ENCODE measurements around the gene TAS1R2.

DNA sequence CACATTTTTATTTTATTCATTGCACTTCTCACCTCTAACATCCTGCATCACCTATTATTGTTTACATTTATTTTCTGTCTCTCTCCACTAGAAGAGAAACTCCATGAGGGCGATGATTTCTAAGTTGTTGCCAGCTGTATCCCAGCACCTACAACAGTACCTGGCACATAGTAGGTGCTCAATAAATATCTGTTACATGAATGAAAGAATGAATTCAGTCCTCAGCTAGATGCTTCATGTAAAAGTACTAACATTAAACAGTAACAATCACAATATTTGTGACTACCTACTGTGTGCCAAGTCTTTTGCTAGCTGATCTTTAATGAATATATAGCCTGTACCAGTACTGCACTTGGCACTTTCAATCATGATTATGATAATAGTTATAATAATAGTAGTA lies 3.0 kb downstream of the TAS1R2 start:
- TF ChIP-seq, protein P1, sequence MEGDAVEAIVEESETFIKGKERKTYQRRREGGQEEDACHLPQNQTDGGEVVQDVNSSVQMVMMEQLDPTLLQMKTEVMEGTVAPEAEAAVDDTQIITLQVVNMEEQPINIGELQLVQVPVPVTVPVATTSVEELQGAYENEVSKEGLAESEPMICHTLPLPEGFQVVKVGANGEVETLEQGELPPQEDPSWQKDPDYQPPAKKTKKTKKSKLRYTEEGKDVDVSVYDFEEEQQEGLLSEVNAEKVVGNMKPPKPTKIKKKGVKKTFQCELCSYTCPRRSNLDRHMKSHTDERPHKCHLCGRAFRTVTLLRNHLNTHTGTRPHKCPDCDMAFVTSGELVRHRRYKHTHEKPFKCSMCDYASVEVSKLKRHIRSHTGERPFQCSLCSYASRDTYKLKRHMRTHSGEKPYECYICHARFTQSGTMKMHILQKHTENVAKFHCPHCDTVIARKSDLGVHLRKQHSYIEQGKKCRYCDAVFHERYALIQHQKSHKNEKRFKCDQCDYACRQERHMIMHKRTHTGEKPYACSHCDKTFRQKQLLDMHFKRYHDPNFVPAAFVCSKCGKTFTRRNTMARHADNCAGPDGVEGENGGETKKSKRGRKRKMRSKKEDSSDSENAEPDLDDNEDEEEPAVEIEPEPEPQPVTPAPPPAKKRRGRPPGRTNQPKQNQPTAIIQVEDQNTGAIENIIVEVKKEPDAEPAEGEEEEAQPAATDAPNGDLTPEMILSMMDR (IDR thresholded peaks at IDR 0.05), result no peak
- TF ChIP-seq EZH2 (IDR thresholded peaks at IDR 0.05), result no peak

Data from neural progenitor cell (in vitro differentiated cells).